Transverse colon (tissue), 4 donors: ENCODE measurements around the gene HEPACAM. TPM values are rescaled to one million over a fixed set of nuclear protein-coding genes. Genes with fewer than 3 reads are reported as not detected.
A peak's percentile ranks its signal among the peaks of the same experiment; 100 is the strongest.

Source experiments
- DNase-seq: peaks from one replicate; pipeline ENCODE4 v3.0.0-alpha.2; 2019
- H3K27ac ChIP-seq, 4 donors: fragments of 200-600 bp; sonication (generic); 2 replicates each; pipeline ENCODE4 v1.5.1; 2016 to 2018; ENCODE audit warnings: inconsistent platforms in 4 of 4
- H3K27me3 ChIP-seq: fragments of 200-600 bp; sonication (generic); 2 replicates; pipeline ENCODE4 v1.5.1; 2017; ENCODE audit warnings: inconsistent platforms
- H3K36me3 ChIP-seq, 4 donors: fragments of 200-600 bp; sonication (generic); 2 replicates each; pipeline ENCODE4 v1.5.1; 2017 to 2019; ENCODE audit warnings: inconsistent platforms in 4 of 4
- H3K4me1 ChIP-seq, 4 donors: fragments of 200-600 bp; sonication (generic); 2 replicates each; pipeline ENCODE4 v1.5.1; 2017 to 2020; ENCODE audit warnings: inconsistent platforms in 4 of 4
- H3K4me3 ChIP-seq, 4 donors: fragments of 200-600 bp; sonication (generic); 1 replicate in 1 of 4; 2 replicates in 3 of 4; pipeline versions ENCODE4 v1.5.1 to v1.6.1; 2017 to 2019; ENCODE audit warnings: inconsistent platforms in 4 of 4
- H3K9me3 ChIP-seq, 2 donors: fragments of 200-600 bp; sonication (generic); 2 replicates each; pipeline ENCODE4 v1.5.1; 2017 to 2019; ENCODE audit warnings: inconsistent platforms in 2 of 2
- CTCF ChIP-seq, 5 experiments: fragments of 200-600 bp in 3 of 5; fragments of 450-650 bp in 2 of 5; sonication (generic) in 3 of 5; IDR thresholded peaks; 1 replicate in 2 of 5; 2 replicates in 3 of 5; pipeline ENCODE4 v1.5.1; 2016 to 2017; ENCODE audit warnings: antibody characterized with exemption in 5 of 5, inconsistent platforms in 3 of 5, mild to moderate bottlenecking in 2 of 5, moderate library complexity in 1 of 5
- EP300 ChIP-seq: sonication (generic); formaldehyde crosslinking; IDR thresholded peaks from one replicate; pipeline ENCODE4 v1.6.1; 2017; ENCODE audit warnings: antibody characterized with exemption, low read depth
- POLR2A ChIP-seq: fragments of 450-650 bp; IDR thresholded peaks from one replicate; pipeline ENCODE4 v1.6.1; 2016; ENCODE audit warnings: antibody characterized with exemption, mild to moderate bottlenecking, moderate library complexity
- POLR2AphosphoS5 ChIP-seq, 3 donors: sonication (generic); formaldehyde crosslinking; IDR thresholded peaks; one replicate each; pipeline ENCODE4 v1.6.1; 2016; ENCODE audit warnings: antibody characterized with exemption in 3 of 3
- WGBS, 2 donors: methylation state at CpG; one replicate each; pipeline ENCODE4 v1.1.5; 2018; ENCODE audit warnings: low coverage in 1 of 2; 5-methylcytosine and 5-hydroxymethylcytosine counted together
- in situ Hi-C, 4 donors: fragments of 200-750 bp; cut with MboI; loops; one replicate each; pipeline versions ENCODE4 v1.15.0 to v1.15.1; 2017; ENCODE audit warnings: low sequenced_read_pairs in 3 of 4, low pct_ligation_motif_present in 1 of 4, low pct_unique_long_range_greater_than_20kb in 1 of 4
- intact Hi-C: fragments of 100-400 bp; cut with DNase I; formaldehyde crosslinking; loops from one replicate; pipeline ENCODE4 v1.15.1; 2023; ENCODE audit warnings: low total_unique reads
- total RNA-seq, 4 donors: library from RNA; depleted of rRNA; stranded (reverse); fragments of >200 nt; gene quantifications; one replicate each; pipeline ENCODE4 v1.1.0, GENCODE V29; 2016

Gene HEPACAM
- total RNA-seq, 4 donors from 2014 or later, result 0.14 to 0.37 TPM; not detected in 2

GRCh38 chr11:124899383-124900145 lies 36.3 kb downstream of the HEPACAM start:
- no peak for DNase-seq
- 45 to 50% methylated on average over 6 of the region's 6 CpGs for WGBS, 2 donors
- Histone ChIP-seq H3K27ac (peak overlapping the region; percentile 14 to 57 (median 43)), H3K9me3 (no peaks in the 10 kb centered on the region), H3K4me3 (no peak overlapping the region), H3K27me3 (peaks cover 8% of the 10 kb centered on the region), H3K36me3 (no peaks in the 10 kb centered on the region), H3K4me1 (no peaks in the 10 kb centered on the region)
- no peak for TF ChIP-seq CTCF (IDR thresholded peaks at IDR 0.05)
- TF ChIP-seq POLR2AphosphoS5 (IDR thresholded peaks at IDR 0.05), result no peak
- TF ChIP-seq POLR2A, result no peak
- TF ChIP-seq EP300, result no peak
- in situ Hi-C loops (no loop called here), intact Hi-C loops (no loop called here)

- no peak for TF ChIP-seq POLR2AphosphoS5 (IDR thresholded peaks at IDR 0.05)
- TF ChIP-seq POLR2A, result no peak
- TF ChIP-seq EP300, result no peak
- TF ChIP-seq CTCF (IDR thresholded peaks at IDR 0.05), result no peak
- Histone ChIP-seq H3K4me3 (no peak overlapping the region), H3K36me3 (no peaks in the 10 kb centered on the region), H3K9me3 (no peaks in the 10 kb centered on the region), H3K27ac (peak overlapping the region; percentile 14 to 57 (median 43)), H3K27me3 (peaks cover 8% of the 10 kb centered on the region), H3K4me1 (no peaks in the 10 kb centered on the region)
- WGBS, 2 donors, result 62 to 80% methylated on average over 1 to 5 of the region's 5 CpGs
- in situ Hi-C loops, result no loop called here
- DNase-seq, result no peak
- intact Hi-C loops, result no loop called here
These were observed 37.1 kb downstream of the HEPACAM start for GRCh38 chr11:124898711-124899110.

GRCh38 chr11:124898263-124898680 lies 37.6 kb downstream of the HEPACAM start:
- Histone ChIP-seq H3K4me3 (no peak overlapping the region), H3K27ac (peak overlapping the region in 3 of 4 donors; percentile 37 to 57 (median 49)), H3K9me3 (no peaks in the 10 kb centered on the region), H3K27me3 (peaks cover 8% of the 10 kb centered on the region), H3K36me3 (no peaks in the 10 kb centered on the region), H3K4me1 (no peaks in the 10 kb centered on the region)
- in situ Hi-C loops (no loop called here), intact Hi-C loops (no loop called here)
- no peak for TF ChIP-seq EP300
- TF ChIP-seq POLR2A, result no peak
- no peak for TF ChIP-seq POLR2AphosphoS5 (IDR thresholded peaks at IDR 0.05)
- TF ChIP-seq CTCF (IDR thresholded peaks at IDR 0.05), result no peak
- DNase-seq, result no peak
- WGBS, 2 donors, result 52 to 57% methylated on average over 2 to 3 of the region's 3 CpGs

GRCh38 chr11:124897674-124898262 lies 38.1 kb downstream of the HEPACAM start, which contains the start of gene ROBO4:
Gene ROBO4, minus strand, starts transcription at chr11:124897865. Its CDS starts 70 bp downstream, at chr11:124897795.
- Histone ChIP-seq H3K9me3 (no peaks in the 10 kb centered on the region), H3K4me3 (no peak within 1 kb of the TSS), H3K27me3 (peaks cover 8% of the 10 kb centered on the region), H3K4me1 (no peaks in the 10 kb centered on the region), H3K27ac (peak within 1 kb of the TSS; percentile 20 to 57 (median 43)), H3K36me3 (no peaks in the 10 kb centered on the region)
- in situ Hi-C loops (no loop called here), intact Hi-C loops (no loop called here)
- 29 to 39% methylated on average over 4 to 12 of the region's 12 CpGs for WGBS, 2 donors
- TF ChIP-seq POLR2AphosphoS5 (IDR thresholded peaks at IDR 0.05) (no peak), POLR2A (no peak), EP300 (no peak), CTCF (IDR thresholded peaks at IDR 0.05) (no peak)
- no peak for DNase-seq
